IPS-15b (cell line): Measurements from ENCODE around the gene ACAP1.
"Not testable (repeated sequence)": the region's sequence is repeated elsewhere in the genome, so short reads cannot be mapped to it uniquely, and the experiment has no call there.

ENCODE experiments used
- H3K27me3 ChIP-seq: one replicate; pipeline ENCODE4 v1.6.1; 2013; ENCODE audit warnings: low read length; ENCODE audit not compliant: control insufficient read depth, insufficient read depth
- H3K36me3 ChIP-seq: one replicate; pipeline ENCODE4 v1.6.1; 2013; ENCODE audit warnings: low read length; ENCODE audit not compliant: control insufficient read depth, insufficient read depth
- H3K4me1 ChIP-seq: one replicate; pipeline ENCODE4 v1.6.1; 2013; ENCODE audit warnings: mild to moderate bottlenecking, low read length; ENCODE audit not compliant: control insufficient read depth, insufficient read depth
- H3K4me3 ChIP-seq: one replicate; pipeline ENCODE4 v1.5.1; 2013; ENCODE audit warnings: low read depth, low read length
- H3K9ac ChIP-seq: one replicate; pipeline ENCODE4 v1.6.1; 2013; ENCODE audit warnings: low read depth, mild to moderate bottlenecking, low read length
- H3K9me3 ChIP-seq: one replicate; pipeline ENCODE4 v1.6.1; 2013; ENCODE audit warnings: mild to moderate bottlenecking, low read length; ENCODE audit not compliant: control insufficient read depth, insufficient read depth

The ACAP1 gene

DNA sequence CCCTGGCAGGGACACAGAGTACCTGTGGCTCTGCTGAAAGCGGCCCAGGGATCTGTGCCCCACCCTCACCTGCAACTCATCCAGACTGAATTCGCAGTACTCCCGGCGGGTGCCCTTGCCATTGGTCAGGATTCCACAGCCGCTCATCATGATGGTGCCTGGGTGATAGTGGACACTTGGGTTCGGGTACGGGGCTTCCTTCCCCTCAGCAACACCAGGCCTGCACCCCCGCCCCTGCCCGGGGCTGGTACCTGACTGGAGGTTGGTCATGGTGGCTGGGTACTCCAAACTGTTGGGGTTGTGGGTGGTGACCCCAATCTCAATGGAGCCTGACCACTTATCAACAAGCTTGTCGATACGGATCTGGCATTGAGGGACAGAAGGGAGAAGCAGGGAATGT lies 10.1 kb upstream of the ACAP1 start:
- H3K4me1 ChIP-seq: no peaks in the 10 kb centered on the region
- peaks cover 49% of the 10 kb centered on the region for H3K36me3 ChIP-seq
- no peak overlapping the region for H3K9ac ChIP-seq
- no peaks in the 10 kb centered on the region for H3K9me3 ChIP-seq
- H3K27me3 ChIP-seq: no peaks in the 10 kb centered on the region
- H3K4me3 ChIP-seq: no peak overlapping the region

GRCh38 chr17:7327056-7327455 lies 9.3 kb upstream of the ACAP1 start:
- Histone ChIP-seq H3K4me1 (no peaks in the 10 kb centered on the region), H3K36me3 (peaks cover 41% of the 10 kb centered on the region), H3K9ac (no peak overlapping the region), H3K4me3 (no peak overlapping the region), H3K27me3 (no peaks in the 10 kb centered on the region), H3K9me3 (no peaks in the 10 kb centered on the region)

- no peak overlapping the region for H3K9ac ChIP-seq
- peaks cover 36% of the 10 kb centered on the region for H3K36me3 ChIP-seq
- no peaks in the 10 kb centered on the region for H3K4me1 ChIP-seq
- no peaks in the 10 kb centered on the region for H3K9me3 ChIP-seq
- H3K27me3 ChIP-seq: no peaks in the 10 kb centered on the region
- H3K4me3 ChIP-seq: no peak overlapping the region
Observed at GRCh38 chr17:7327501-7327900, 8.8 kb upstream of the ACAP1 start.

DNA sequence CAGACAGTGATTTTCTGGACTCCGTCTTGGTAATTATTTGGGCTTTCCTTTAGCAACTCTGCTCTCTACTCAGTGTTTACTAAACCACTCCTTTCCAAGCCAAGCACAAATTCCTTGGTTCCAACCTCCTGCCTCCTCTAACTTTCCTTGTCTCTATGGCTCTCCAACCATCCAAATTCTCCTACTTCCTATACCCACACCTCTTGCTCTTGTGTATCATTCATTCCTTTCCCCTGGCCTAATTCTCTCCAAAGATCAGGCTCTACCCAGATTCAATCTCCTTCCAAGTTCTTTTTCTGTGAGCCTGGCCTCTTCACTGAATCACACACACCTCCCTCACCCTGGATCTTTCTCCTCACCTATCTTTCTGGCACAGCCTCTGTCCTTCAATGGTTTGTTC lies 8.3 kb upstream of the ACAP1 start:
- Histone ChIP-seq H3K27me3 (no peaks in the 10 kb centered on the region), H3K36me3 (peaks cover 31% of the 10 kb centered on the region), H3K9me3 (no peaks in the 10 kb centered on the region), H3K4me1 (no peaks in the 10 kb centered on the region), H3K9ac (no peak overlapping the region), H3K4me3 (peak overlapping the region; percentile 97)

GRCh38 chr17:7328840-7329373 lies 7.4 kb upstream of the ACAP1 start, which contains the start of gene NEURL4:
Gene NEURL4 (minus strand): TSS chr17:7329335. CDS start chr17:7329312, 23 bp downstream.
- H3K4me1 ChIP-seq: no peaks in the 10 kb centered on the region
- H3K36me3 ChIP-seq: peaks cover 22% of the 10 kb centered on the region
- peak within 1 kb of the TSS; percentile 77 for H3K9ac ChIP-seq
- peak within 1 kb of the TSS; percentile 97 for H3K4me3 ChIP-seq
- H3K27me3 ChIP-seq: no peaks in the 10 kb centered on the region
- H3K9me3 ChIP-seq: no peaks in the 10 kb centered on the region

DNA sequence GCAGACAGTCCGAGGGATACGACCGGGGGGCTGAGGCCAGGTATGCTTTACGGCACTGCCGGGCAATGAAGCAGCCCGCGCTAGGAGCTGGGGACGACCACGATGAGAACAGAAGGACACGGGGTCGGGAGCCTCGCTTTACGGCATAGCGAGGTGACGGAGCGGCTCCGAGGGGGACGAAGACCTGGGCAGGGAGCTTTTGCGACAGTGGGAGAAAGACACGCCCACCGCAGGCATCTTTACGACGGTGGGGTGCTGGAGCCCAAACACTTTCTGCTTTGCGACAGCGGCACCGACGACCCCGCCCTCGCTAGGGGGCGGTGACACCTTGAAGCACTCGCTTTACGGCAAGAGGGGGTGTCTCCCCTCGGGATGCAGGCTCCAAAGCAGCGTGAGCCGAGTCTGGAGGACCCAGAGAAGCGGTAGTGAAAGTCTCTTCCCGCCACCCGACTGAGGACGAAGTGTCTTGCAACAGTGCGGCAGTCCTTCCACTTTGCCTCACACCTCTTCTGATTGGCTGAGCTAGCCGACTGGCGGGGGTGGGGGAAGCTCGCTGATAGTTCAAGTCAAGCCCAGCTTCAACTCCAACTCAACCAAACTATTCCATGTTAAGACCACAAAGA lies 6.8 kb upstream of the ACAP1 start:
- peak overlapping the region; percentile 71 for H3K9ac ChIP-seq
- peak overlapping the region; percentile 97 for H3K4me3 ChIP-seq
- H3K36me3 ChIP-seq: peaks cover 16% of the 10 kb centered on the region
- H3K4me1 ChIP-seq: no peaks in the 10 kb centered on the region
- no peaks in the 10 kb centered on the region for H3K9me3 ChIP-seq
- no peaks in the 10 kb centered on the region for H3K27me3 ChIP-seq

- H3K4me1 ChIP-seq: no peaks in the 10 kb centered on the region
- H3K36me3 ChIP-seq: peaks cover 14% of the 10 kb centered on the region
- H3K27me3 ChIP-seq: no peaks in the 10 kb centered on the region
- peak overlapping the region; percentile 71 for H3K9ac ChIP-seq
- H3K9me3 ChIP-seq: no peaks in the 10 kb centered on the region
- H3K4me3 ChIP-seq: peak overlapping the region; percentile 97
Observed at GRCh38 chr17:7329997-7330637, 6.2 kb upstream of the ACAP1 start.

- H3K36me3 ChIP-seq: peaks cover 12% of the 10 kb centered on the region
- H3K9ac ChIP-seq: no peak overlapping the region
- peak overlapping the region; percentile 97 for H3K4me3 ChIP-seq
- H3K27me3 ChIP-seq: no peaks in the 10 kb centered on the region
- H3K9me3 ChIP-seq: no peaks in the 10 kb centered on the region
- H3K4me1 ChIP-seq: no peaks in the 10 kb centered on the region
Observed at GRCh38 chr17:7330638-7331015, 5.7 kb upstream of the ACAP1 start.

GRCh38 chr17:7332111-7332510 lies 4.2 kb upstream of the ACAP1 start:
- Histone ChIP-seq H3K4me1 (peaks cover 8% of the 10 kb centered on the region), H3K4me3 (no peak overlapping the region), H3K27me3 (no peaks in the 10 kb centered on the region), H3K9ac (no peak overlapping the region), H3K9me3 (no peaks in the 10 kb centered on the region), H3K36me3 (peaks cover 1% of the 10 kb centered on the region)

DNA sequence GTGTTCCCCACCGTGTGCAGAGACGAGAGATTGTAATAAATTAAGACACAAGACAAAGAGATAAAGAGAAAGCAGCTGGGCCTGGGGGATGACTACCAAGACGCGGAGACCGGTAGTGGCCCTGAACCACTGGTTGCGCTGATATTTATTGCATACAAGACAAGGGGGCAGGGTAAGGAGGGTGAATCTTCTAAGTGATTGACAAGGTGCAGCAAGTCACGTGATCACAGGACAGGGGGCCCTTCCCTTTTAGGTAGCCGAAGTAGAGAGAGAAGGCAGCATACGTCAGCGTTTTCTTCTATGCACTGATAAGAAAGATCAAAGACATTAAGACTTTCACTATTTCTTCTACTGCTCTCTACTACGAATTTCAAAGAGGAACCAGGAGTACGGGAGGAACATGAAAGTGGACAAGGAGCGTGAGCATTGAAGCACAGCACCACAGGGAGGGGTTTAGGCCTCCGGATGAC lies 3.7 kb upstream of the ACAP1 start:
- H3K9ac ChIP-seq, H3K27me3 ChIP-seq, H3K9me3 ChIP-seq, H3K36me3 ChIP-seq, H3K4me3 ChIP-seq: not testable (repeated sequence)
- H3K4me1 ChIP-seq: peaks cover 10% of the 10 kb centered on the region

DNA sequence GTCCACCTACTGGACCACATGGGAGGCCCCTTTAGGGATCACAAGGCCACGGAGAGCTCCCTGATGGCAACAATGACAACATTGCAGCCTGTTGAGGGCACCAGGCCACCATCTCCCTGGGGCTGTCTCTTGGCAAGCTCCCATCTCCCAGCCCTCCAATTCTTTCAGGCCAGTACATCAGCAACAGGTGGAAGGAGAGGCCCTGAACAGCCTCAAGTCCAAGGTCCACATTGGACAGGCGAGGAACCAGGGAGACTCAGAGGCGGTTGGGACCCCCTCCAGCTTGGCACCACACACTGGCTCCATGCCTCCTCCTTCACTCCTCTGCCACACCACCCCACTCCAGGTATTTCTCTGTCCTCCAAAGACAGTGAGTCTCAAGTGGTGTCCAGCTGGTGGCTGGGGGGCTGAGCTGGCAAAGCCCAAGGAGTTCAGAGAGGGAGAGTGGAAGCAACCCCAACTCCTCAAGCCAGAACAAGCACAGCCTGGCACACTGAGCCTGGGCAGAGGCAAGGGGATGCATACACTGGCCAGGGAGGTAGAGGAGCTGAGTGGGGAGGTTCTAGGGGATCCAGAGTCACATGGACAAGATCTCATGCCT lies 1.3 kb upstream of the ACAP1 start:
- no peaks in the 10 kb centered on the region for H3K36me3 ChIP-seq
- H3K4me1 ChIP-seq: peaks cover 10% of the 10 kb centered on the region
- H3K4me3 ChIP-seq: no peak overlapping the region
- no peaks in the 10 kb centered on the region for H3K27me3 ChIP-seq
- no peaks in the 10 kb centered on the region for H3K9me3 ChIP-seq
- no peak overlapping the region for H3K9ac ChIP-seq

- not testable (repeated sequence) for H3K9ac ChIP-seq, H3K4me3 ChIP-seq, H3K27me3 ChIP-seq, H3K36me3 ChIP-seq, H3K9me3 ChIP-seq
- H3K4me1 ChIP-seq: peaks cover 10% of the 10 kb centered on the region
Observed at GRCh38 chr17:7335765-7336164, 564 bp upstream of the ACAP1 start.
